ENCODE data around the gene HSBP1L1.
A peak's percentile ranks its signal among the peaks of the same experiment; 100 is the strongest.

The HSBP1L1 gene

DNA sequence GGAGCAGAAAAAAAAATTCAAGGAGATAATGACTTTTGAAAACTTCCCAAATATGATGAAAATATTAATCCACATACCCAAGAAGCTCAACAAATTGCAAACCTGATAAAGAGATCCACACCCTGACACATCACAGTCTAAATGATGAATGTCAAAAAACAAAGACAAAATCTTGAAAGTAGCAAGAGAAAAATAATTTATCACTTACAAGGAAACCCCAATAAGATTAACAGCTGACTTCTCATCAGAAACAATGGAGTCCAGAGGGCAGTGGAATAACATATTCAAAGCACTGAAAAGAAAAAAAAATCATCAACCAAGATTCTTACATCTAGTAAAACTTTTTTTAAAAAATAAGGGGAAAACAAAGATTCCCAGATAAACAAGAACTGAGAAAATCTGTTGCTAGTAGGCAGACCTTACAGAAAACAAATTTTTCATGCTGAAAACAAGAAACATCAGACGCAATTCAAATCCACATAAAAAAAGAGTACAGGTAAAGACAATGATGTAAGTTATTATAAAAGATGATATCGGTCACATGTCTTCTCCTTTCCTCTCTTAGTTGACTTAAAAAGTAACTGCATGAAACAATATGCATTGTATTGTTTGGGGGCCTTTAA is 34.3 kb upstream of the HSBP1L1 start:
- DNase-seq, result no peak

DNA sequence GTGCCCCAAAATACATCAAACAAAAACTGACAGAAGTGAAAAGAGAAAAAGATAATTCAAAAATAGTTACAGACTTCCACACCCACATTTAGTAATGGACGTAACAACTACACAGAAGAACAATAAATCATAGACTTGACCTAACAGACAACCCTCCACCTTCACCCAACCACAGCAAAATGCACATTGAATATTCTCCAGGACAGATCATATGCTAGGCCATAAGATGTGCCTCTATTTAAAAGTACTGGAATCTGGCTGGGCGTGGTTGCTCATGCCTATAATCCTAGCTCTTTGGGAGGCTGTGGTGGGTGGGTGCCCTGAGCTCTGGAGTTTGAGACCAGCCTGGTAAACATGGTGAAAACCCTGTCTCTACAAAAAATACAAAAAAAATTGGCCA is 33.0 kb upstream of the HSBP1L1 start:
- DNase-seq, result no peak

DNA sequence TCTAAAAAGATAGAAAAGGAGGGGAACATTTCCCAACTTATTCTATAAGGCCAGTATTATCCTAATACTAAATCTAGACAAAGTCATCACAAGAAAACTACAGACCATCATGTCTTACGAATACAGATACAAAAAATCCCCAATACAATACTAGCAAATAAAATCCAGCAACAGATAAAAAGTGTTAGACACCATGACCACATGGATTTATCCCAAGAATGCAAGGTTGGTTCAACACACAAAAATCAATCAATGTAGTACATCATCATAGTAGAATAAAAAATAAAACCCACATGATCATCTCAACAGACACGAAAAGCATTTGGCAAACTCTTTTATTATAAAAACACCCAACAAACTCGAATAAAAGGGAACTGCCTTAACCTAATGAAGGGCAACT is 31.5 kb upstream of the HSBP1L1 start:
- DNase-seq, result no peak

DNA sequence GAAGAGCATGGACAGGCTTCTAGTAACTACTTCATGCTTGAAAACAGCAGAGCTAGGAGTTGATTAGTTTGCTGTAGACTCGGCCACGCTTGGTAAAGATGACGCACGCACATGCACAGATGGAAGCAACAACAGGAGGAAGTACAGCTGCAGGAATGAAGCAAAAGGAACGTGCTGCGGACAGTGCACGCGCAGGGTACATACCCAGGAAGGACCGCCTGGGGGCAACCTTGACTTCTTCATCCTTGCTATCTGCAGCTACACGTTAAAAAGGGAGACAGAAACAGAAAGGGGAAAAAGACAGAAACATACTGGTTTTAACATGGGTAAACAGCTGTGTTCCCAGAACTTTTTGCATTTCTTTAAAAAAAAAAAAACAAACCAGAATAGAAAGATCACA is 30.7 kb upstream of the HSBP1L1 start:
- peak; percentile 5 for DNase-seq

DNA sequence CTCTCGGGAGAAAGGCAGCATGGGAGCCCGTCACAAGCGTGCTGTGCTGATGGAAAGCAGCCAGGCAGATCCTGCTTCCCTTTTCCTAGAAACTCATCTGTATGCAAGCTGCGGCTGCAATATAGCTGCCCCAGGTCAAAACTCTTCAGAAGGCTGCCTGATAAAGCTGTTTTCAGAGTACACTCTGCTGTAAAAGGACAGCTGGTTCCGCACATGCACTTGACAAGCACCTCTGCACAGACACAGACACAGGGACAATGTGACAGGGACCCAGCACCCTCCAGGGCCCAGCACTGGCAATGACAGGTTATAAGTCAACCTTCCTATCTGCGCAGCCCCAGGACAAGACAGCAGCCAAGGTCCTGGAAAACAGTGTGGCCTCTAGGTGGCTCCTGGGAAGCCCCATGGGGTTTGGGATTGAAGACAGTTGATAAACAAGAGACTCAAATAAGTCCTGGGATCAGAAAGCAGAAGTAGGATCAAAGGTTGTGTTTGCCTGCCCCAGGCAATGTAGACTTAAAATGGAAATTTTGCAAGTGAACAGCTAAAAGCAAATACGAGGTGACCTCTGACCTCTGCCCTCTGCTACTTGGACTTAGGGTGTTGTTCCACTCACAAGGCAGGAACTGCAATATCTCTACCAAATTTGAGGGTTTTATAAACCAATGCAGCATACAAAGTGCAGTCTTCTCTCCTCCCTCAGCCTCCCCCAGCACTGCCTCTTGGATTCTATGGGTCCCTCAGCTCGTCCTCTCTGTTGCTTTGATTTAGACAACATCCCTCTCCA is 29.9 kb upstream of the HSBP1L1 start:
- DNase-seq, result no peak

DNA sequence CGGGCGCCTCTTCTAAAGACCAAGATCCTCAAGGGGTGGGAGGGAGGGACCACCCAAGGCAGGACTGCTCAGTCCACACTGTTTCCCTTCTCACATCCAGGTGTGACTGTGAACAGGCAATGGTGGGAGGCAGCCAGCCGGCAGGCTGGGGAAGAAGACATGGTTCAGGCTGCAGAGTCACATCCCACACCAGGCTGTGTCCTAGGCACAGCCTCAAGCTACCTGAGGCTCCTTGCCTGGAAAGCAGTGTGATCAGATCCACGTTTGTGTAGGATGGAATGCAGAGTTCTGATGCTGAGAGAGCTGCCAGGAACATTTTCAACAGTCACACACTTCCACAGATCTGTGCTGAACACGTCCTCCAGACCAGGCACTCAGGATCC is 29.4 kb upstream of the HSBP1L1 start:
- no peak for DNase-seq

DNA sequence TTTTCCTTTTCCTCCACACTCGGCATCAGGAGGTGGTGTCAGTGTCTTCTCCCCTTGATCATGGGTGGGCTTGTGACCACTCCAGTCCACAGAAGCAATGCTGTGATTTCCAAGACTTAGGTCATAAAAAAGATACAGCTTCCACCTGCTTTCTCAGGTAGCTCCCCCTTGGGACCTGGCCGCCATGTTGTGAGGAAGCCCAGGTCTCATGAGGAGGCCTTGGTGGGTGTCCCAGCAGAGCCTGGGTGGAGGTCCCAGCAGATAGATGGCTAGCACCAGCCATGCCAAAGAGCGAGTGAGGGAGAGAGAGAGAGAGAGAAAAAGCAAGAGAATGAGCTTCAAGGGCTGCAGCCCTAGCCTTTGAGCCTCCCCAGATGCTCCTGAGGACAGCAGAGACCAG is 28.9 kb upstream of the HSBP1L1 start:
- no peak for DNase-seq

DNA sequence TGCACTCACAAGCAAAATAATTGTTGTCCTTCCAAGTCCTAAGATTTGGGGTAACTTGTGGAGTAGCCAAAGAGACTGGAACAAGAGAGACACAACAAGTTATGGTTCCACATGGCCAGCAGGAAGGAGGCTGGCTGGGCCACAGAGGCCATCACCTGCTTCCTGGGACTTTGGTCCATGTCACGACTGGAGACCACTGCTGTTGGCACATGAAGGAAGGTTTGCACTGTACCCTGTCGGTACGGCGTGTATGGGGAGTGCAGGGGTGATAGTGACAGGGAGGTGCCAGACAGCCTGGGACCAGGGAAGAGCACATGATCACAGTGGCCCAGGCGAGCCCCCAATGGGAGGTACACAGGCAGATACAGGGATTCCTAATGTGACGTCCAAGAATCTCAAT is 28.5 kb upstream of the HSBP1L1 start:
- no peak for DNase-seq

DNA sequence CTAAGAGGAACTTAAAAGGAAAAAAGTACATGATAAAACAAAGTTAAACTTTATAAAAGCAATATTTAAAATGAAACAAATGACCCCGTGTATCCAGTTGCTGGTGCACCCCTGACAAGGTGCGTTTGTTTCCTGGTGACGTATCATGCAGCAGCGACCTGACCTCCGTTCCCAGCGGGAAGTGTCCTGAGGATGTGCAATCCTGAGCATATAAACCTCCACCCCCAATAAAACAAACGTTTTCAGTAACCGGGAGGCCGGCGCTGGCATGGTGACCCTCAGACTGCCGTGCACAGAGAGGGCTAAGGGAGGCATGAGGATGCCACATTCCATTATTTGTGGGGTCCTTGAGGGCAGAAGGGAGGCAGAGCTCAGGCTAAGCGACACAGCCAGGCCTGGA is 27.8 kb upstream of the HSBP1L1 start:
- no peak for DNase-seq

DNA sequence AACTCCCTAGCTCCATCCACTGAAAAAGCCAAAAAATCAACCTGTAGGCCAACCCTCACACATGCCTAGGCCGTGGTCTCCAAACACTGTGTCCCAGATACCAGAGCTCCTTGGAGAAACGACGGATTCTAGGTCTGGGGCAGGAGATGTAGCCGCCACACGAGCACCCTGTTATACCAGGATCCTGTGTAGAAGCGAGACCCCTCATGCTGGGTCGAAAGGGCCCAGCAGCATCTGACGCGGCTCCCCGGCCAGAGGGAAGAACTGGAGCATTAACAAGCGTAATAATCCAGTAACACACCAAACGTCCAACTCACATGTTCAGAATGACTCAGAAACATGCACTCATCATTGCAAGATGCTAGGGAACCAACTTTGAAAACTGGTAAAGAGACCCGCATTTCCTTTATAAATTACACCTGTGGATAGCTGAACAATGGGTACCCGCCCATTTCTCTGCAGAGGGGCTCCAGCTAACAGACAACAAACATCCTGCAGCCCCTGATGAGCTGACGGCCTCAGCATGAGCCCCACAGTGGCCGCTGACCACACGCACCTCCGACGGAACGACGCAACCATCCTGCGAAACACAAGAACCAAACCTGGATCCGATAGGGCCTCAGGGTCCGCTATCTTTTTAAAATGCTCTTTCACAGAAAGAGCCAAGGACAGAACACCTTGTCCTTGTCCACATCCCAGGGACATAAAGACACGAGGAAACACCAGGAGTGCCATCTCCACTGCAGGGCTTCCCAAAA is 27.2 kb upstream of the HSBP1L1 start:
- DNase-seq, result no peak

DNA sequence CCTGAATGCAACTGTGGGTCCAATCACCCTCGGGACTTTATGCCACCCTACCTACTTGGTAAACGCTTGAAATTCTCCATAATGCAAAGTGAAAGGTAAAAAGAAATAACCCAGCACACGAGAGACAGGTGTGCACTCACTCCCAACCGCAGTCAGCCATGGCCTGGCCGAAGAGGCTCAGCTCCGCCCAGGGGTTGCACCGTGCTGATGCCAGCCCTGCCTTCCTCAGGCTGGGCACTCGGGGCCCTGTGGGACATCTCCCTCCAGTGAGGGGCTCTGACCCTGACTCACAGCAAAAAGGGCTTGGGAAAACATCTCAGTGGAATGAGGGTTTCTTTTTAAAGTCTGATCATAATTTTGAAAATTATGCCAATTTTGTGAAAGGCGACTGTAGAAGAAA is 26.2 kb upstream of the HSBP1L1 start:
- DNase-seq, result no peak

DNA sequence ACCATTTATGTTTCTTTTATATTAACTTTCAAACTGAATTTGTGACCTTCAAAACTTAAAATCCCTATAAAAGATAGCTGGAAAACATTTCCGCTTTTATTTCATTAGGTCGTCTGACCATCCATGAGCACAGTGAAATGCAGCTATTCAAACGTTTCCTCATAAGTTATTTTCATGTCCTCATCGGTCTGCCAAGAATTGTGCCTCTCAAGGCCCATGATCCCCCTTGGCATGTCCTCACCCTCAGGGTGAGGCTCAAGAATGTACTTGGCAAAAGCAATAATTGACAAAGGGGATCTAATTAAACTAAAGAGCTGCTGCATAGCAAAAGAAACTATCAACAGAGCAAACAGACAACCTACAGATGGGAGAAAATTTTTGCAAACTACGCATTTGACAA is 25.3 kb upstream of the HSBP1L1 start:
- DNase-seq, result no peak

DNA sequence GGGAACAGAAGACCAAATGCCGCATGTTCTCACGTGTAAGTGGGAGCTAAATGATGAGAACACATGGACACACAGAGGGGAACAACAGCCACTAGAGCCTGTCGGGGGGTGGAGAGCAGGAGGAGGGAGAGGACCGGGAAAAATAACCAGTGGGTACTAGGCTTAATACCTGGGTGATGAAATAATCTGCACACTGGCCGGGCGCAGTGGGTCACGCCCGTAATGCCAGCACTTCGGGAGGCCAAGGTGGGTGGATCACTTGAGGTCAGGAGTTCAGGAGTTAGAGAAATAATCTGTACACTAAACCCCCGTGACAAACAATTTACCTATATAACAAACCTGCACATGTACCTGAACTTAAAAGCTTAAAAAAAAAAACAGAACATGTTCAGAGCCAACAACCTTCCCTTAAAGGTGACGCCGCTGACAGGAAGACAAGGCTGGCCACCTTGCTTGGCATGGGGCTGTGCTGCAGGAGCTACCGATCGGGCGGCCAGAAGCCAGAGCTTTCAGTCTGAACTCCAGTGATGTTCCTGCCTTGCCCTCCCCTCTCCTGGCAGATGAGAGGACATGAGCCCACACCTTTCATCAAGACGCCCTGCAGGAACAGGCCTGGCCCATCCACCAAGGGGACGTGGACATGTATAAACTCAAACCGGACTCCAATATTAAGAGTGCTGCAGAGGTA is 24.2 kb upstream of the HSBP1L1 start:
- DNase-seq, result no peak

DNA sequence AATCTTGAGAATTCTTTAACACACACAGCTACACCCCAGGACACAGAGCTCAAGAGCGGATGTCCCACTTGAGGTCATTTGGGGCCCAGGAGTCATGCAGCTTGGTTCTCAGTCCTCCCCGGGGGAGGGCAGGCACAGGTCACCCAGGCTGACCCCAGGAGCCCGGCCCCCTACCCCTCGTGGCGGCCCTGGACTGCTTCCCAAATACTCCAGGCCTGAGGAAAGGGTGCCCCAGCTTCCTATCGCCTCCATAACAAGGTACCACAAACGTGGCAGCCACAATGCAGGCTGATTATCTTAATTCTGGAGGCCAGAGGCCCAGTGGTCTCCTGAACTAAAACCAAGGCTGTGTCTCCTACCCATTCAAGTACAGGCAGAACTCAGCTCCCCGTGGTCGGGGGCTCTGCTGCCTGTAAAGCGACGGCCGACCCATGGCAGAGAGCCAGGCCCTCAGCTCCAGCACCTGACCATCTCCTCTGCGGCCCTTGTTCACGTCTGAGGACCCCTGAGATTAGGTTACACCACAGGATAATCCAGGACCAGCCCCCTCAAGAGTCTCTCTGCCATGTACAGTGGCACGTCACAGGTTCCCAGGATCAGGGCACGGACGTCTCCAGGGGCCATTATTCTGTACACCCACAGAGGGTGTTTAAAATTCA is 23.5 kb upstream of the HSBP1L1 start:
- no peak for DNase-seq

DNA sequence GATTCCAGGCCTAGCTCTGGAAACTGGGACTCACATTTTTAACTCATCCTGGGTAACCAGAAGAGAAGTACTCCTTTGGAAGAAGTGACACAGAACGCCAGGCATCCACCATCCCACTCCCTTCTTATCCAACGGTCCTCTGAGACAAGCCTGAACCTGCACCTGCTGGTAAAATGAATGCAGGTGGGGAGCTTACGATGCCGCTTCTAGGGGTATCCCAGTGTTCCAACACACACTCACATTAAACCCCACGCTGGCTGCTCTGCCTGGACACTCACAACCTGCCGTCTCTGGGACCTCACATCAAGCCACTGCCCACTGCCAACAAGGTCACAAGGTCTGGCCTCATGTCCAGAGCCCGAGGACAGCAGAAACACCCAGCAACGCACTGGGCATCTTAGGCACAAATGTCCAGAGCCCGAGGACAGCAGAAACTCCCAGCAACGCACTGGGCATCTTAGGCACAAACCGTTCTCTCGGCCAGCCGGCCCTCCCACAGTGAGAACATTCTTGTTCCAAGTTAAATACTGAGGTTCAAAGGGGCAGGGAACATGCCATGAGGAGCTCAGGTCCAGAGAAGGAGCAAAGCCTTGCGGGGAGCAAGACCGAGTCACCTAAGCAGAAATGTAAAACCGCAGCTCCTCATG is 22.8 kb upstream of the HSBP1L1 start:
- DNase-seq, result no peak

DNA sequence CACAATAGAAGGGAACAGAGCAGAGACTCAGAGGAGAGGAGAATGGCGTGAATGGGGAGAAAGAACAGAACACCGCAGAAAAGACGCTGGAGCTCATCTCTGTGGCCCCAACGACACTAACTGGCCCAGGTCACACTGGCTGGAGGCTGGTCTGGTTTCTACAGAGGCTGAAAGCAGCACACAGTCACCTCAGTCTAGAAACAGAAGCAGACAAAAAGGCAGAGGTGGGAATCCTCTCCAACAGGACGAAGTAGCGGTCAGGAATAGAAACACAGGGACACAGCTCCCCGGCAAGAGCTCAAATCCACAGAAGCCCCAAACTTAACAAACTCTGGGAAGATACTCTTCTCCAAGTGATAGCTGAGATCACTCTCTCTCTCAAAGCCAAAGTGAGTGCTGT is 22.2 kb upstream of the HSBP1L1 start:
- DNase-seq, result no peak

DNA sequence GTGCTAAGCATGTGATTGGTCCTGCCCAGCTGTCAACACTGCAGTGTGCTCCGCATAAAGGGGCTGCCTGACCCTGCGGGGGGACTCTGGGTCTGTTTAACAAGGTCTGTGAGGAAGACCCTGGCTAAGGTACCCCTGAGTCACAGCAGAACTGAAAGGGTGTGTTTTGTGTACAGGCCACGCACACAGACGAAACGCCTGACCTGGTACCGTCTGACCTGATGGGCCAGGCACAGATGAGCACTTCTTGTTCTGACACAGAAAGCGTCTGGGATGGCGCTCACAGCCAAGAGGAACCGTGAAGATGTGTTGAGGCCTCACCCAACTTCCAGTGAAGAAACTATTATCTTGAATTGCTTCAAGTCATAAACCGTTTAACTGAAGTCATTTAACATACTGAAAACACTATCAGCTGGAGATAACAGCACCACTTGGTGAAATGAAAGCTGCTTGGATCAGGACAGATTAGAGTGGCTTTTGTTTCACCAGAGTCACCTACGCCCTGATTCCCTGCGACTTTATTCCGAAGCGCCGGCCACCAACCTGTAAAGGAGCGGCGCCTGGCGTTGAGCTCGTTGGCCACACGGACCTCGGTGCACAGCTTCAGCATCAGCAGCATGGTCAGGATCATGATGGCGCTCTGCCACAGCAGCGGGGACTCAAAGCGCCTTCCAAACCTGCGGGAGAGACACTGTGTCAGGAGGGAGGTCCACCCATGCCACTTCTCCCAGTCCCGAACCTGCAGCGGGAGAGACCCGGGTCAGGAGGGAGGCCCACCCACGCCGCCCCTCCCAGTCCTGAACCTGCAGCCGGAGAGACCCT is 21.4 kb upstream of the HSBP1L1 start:
- DNase-seq, result no peak

DNA sequence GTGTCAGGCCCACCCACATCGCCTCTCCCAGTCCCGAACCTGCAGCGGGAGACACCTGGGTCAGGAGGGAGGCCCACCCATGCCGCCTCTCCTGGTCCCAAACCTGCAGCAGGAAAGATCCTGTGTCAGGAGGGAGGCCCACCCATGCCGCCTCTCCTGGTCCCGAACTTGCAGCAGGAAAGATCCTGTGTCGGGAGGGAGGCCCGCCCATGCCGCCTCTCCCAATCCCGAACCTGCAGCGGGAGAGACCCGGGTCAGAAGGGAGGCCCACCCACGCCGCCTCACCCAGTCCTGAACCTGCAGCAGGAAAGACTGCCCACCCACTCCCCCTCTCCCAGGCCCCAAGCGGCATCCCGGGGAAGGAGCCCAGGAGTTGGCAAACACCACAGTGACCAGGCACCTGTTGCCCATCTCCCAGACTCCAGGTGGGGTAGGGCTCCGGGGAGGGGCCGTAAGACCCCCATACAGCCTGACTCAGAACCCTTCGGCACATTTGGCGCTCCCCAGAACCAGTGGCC is 20.8 kb upstream of the HSBP1L1 start:
- no peak for DNase-seq

DNA sequence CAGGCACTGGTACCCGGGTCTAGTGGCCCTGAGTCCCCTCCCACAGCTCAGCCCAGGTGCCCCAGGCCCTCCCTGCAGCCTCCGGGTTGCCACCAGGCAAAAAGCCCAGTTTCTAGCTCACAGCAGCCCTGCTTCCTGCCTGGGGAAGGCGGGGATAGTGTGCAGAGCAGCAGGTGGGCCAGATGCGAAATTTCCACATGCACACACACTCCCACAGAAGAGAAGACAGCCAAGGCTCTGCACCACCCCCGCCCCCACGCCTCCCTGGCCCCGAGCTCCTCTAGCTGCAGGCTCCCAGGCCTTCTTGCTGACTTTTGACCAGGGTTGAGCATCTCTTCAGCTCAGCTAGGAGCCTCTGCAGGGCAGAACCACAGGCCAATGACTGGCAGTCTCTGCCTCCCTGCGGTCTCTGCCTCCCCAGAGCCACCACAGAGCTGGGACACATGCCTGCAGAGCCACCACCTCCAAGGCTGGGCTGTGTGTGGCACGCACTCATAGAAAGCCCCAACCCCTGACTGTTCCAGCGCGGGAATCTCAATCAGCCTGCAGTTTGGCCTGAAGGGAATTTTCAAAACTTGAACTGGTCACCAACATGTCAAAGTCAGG is 20.2 kb upstream of the HSBP1L1 start:
- peak; percentile 68 for DNase-seq

DNA sequence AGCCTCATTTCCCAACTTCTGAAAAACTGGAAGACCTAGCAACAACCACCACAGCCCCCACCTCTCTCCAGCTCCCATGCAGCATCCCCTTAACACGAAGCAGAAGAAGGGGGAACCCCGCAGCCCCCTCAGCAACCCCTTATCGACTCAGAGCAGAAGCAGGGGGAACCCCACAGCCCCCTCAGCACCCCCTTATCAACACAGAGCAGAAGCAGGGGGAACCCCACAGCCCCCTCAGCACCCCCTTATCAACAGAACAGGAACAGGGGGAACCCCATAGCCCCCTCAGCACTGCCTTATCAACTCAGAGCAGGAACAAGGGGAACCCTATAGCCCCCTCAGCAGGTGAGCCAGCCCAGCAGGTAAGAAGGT is 19.7 kb upstream of the HSBP1L1 start:
- DNase-seq, result no peak

All from NCI-H1694 treated with DMSO at 0.1 percent for 48 hours (cell line).